Subcutaneous abdominal adipose tissue (tissue), 5 donors: ENCODE data around the gene FGGY.
"Not testable (repeated sequence)": the region's sequence is repeated elsewhere in the genome, so short reads cannot be mapped to it uniquely, and the experiment has no call there.

ENCODE experiments used
- H3K27ac ChIP-seq: one replicate; pipeline ENCODE4 v1.7.0; 2013; ENCODE audit warnings: low read depth, mild to moderate bottlenecking, inconsistent platforms, low read length, moderate library complexity
- H3K27me3 ChIP-seq, 5 donors: one replicate each; pipeline ENCODE4 v1.7.0; 2013; ENCODE audit warnings: low read length in 5 of 5, inconsistent platforms in 1 of 5; ENCODE audit not compliant: control insufficient read depth in 5 of 5, insufficient read depth in 4 of 5
- H3K36me3 ChIP-seq, 5 donors: one replicate each; pipeline ENCODE4 v1.7.0; 2013; ENCODE audit warnings: low read length in 5 of 5; ENCODE audit not compliant: control insufficient read depth in 5 of 5, insufficient read depth in 5 of 5
- H3K4me1 ChIP-seq, 5 donors: one replicate each; pipeline ENCODE4 v1.7.0; 2013; ENCODE audit warnings: low read length in 5 of 5, mild to moderate bottlenecking in 3 of 5, moderate library complexity in 1 of 5; ENCODE audit not compliant: control insufficient read depth in 5 of 5, insufficient read depth in 5 of 5
- H3K4me3 ChIP-seq, 5 donors: one replicate each; pipeline ENCODE4 v1.7.0; 2013; ENCODE audit warnings: low read length in 5 of 5, low read depth in 1 of 5
- H3K9ac ChIP-seq, 5 donors: one replicate each; pipeline ENCODE4 v1.7.0; 2013; ENCODE audit warnings: low read length in 5 of 5, mild to moderate bottlenecking in 4 of 5, moderate library complexity in 3 of 5
- H3K9me3 ChIP-seq, 5 donors: one replicate each; pipeline ENCODE4 v1.7.0; 2013; ENCODE audit warnings: low read length in 5 of 5; ENCODE audit not compliant: control insufficient read depth in 5 of 5
- donor health status: healthy.
- donor health status: healthy.
- donor health status: healthy.
- donor health status: healthy.
- donor health status: healthy.

Gene FGGY

GRCh38 chr1:59298026-59298583 lies 1.2 kb downstream of the FGGY start:
- H3K27me3 ChIP-seq = no peaks in the 10 kb centered on the region
- peak overlapping the region; percentile 96 for H3K27ac ChIP-seq
- peak overlapping the region in 3 of 5 donors; percentile 28 to 57 (median 31) for H3K9ac ChIP-seq
- peak overlapping the region in 1 of 5 donors; percentile 1 for H3K4me3 ChIP-seq
- H3K4me1 ChIP-seq = peaks cover 0 to 32% (median 22%) of the 10 kb centered on the region in 5 donors
- peaks cover 0 to 5% (median 0%) of the 10 kb centered on the region in 5 donors for H3K36me3 ChIP-seq
- H3K9me3 ChIP-seq = no peaks in the 10 kb centered on the region

- H3K4me1 ChIP-seq = peaks cover 0 to 29% (median 22%) of the 10 kb centered on the region in 5 donors
- H3K4me3 ChIP-seq = no peak overlapping the region
- H3K9me3 ChIP-seq = no peaks in the 10 kb centered on the region
- H3K36me3 ChIP-seq = peaks cover 0 to 5% (median 0%) of the 10 kb centered on the region in 5 donors
- no peaks in the 10 kb centered on the region for H3K27me3 ChIP-seq
- H3K9ac ChIP-seq = peak overlapping the region in 2 of 5 donors; percentile 31 to 57
- peak overlapping the region; percentile 96 for H3K27ac ChIP-seq
Measured at GRCh38 chr1:59298710-59299346, 1.9 kb downstream of the FGGY start.

- H3K27me3 ChIP-seq = not testable (repeated sequence)
Measured at GRCh38 chr1:59299670-59300069, 2.8 kb downstream of the FGGY start.

GRCh38 chr1:59302297-59302696 lies 5.4 kb downstream of the FGGY start:
- Histone ChIP-seq H3K36me3 (peaks cover 0 to 5% (median 0%) of the 10 kb centered on the region in 5 donors), H3K27ac (no peak overlapping the region)

More at GRCh38 chr1:59299670-59300069, 2.8 kb downstream of the FGGY start:
- not testable (repeated sequence) for H3K9me3 ChIP-seq, H3K4me3 ChIP-seq, H3K36me3 ChIP-seq, H3K27ac ChIP-seq, H3K9ac ChIP-seq
- peaks cover 0 to 29% (median 22%) of the 10 kb centered on the region in 5 donors for H3K4me1 ChIP-seq

GRCh38 chr1:59302871-59303270 lies 6.0 kb downstream of the FGGY start:
- no peak overlapping the region for H3K4me3 ChIP-seq
- H3K36me3 ChIP-seq = peaks cover 0 to 5% (median 0%) of the 10 kb centered on the region in 5 donors
- H3K9ac ChIP-seq = no peak overlapping the region
- peaks cover 0 to 13% (median 12%) of the 10 kb centered on the region in 5 donors for H3K4me1 ChIP-seq
- no peak overlapping the region for H3K27ac ChIP-seq
- peaks cover 0 to 16% (median 7%) of the 10 kb centered on the region in 5 donors for H3K9me3 ChIP-seq
- H3K27me3 ChIP-seq = no peaks in the 10 kb centered on the region

More at GRCh38 chr1:59302297-59302696, 5.4 kb downstream of the FGGY start:
- H3K27me3 ChIP-seq = no peaks in the 10 kb centered on the region
- peaks cover 0 to 16% (median 7%) of the 10 kb centered on the region in 5 donors for H3K9me3 ChIP-seq
- H3K4me1 ChIP-seq = peaks cover 0 to 17% (median 13%) of the 10 kb centered on the region in 5 donors
- no peak overlapping the region for H3K9ac ChIP-seq
- H3K4me3 ChIP-seq = no peak overlapping the region

GRCh38 chr1:59305188-59305587 lies 8.3 kb downstream of the FGGY start:
- Histone ChIP-seq H3K9me3 (peaks cover 0 to 16% (median 7%) of the 10 kb centered on the region in 5 donors), H3K27me3 (no peaks in the 10 kb centered on the region), H3K27ac (no peak overlapping the region), H3K4me3 (no peak overlapping the region), H3K36me3 (peaks cover 0 to 5% (median 0%) of the 10 kb centered on the region in 5 donors), H3K4me1 (no peaks in the 10 kb centered on the region), H3K9ac (no peak overlapping the region)

- no peaks in the 10 kb centered on the region for H3K36me3 ChIP-seq
- no peaks in the 10 kb centered on the region for H3K4me1 ChIP-seq
- peaks cover 0 to 16% (median 7%) of the 10 kb centered on the region in 5 donors for H3K9me3 ChIP-seq
- no peak overlapping the region for H3K27ac ChIP-seq
- no peaks in the 10 kb centered on the region for H3K27me3 ChIP-seq
- no peak overlapping the region for H3K4me3 ChIP-seq
- no peak overlapping the region for H3K9ac ChIP-seq
Measured at GRCh38 chr1:59307591-59307990, 10.7 kb downstream of the FGGY start.

GRCh38 chr1:59308839-59309238 lies 11.9 kb downstream of the FGGY start:
- no peak overlapping the region for H3K4me3 ChIP-seq
- no peak overlapping the region for H3K9ac ChIP-seq
- no peaks in the 10 kb centered on the region for H3K36me3 ChIP-seq
- H3K4me1 ChIP-seq = no peaks in the 10 kb centered on the region
- no peak overlapping the region for H3K27ac ChIP-seq
- H3K27me3 ChIP-seq = no peaks in the 10 kb centered on the region
- peaks cover 0 to 16% (median 7%) of the 10 kb centered on the region in 5 donors for H3K9me3 ChIP-seq

- no peak overlapping the region for H3K9ac ChIP-seq
- H3K4me1 ChIP-seq = no peaks in the 10 kb centered on the region
- no peaks in the 10 kb centered on the region for H3K27me3 ChIP-seq
- no peak overlapping the region for H3K4me3 ChIP-seq
- H3K36me3 ChIP-seq = no peaks in the 10 kb centered on the region
- H3K9me3 ChIP-seq = peaks cover 0 to 15% (median 7%) of the 10 kb centered on the region in 5 donors
- no peak overlapping the region for H3K27ac ChIP-seq
Measured at GRCh38 chr1:59309392-59309791, 12.5 kb downstream of the FGGY start.

GRCh38 chr1:59309795-59310548 lies 13.1 kb downstream of the FGGY start:
- Histone ChIP-seq H3K4me3 (no peak overlapping the region), H3K4me1 (no peaks in the 10 kb centered on the region), H3K36me3 (no peaks in the 10 kb centered on the region), H3K27ac (no peak overlapping the region), H3K9ac (no peak overlapping the region), H3K27me3 (no peaks in the 10 kb centered on the region), H3K9me3 (peaks cover 0 to 10% (median 7%) of the 10 kb centered on the region in 5 donors)
